H7 (cell line): ENCODE results near the gene TNFSF10. TPM values are rescaled to one million over a fixed set of nuclear protein-coding genes. Genes with fewer than 3 reads are reported as not detected.
"Not testable (repeated sequence)": the region's sequence is repeated elsewhere in the genome, so short reads cannot be mapped to it uniquely, and the experiment has no call there.

ENCODE experiments used
- DNase-seq: peaks from one replicate; pipeline ENCODE4 v3.0.0; 2012
- H3K27me3 ChIP-seq: 2 replicates; pipeline ENCODE4 v1.6.0; 2011; ENCODE audit warnings: mild to moderate bottlenecking, low read length; ENCODE audit not compliant: control insufficient read depth, insufficient read depth
- H3K36me3 ChIP-seq: replicated peaks from 2 replicates; pipeline ENCODE4 v1.5.1; 2011; ENCODE audit warnings: low read length; ENCODE audit not compliant: control insufficient read depth, insufficient read depth
- H3K4me3 ChIP-seq: 2 replicates; pipeline ENCODE4 v1.5.1; 2011; ENCODE audit warnings: low read depth, mild to moderate bottlenecking, control low read depth, low read length, moderate library complexity; ENCODE audit not compliant: insufficient read depth
- total RNA-seq: library from RNA; depleted of rRNA; stranded (reverse); fragments of >200 nt; shearing (Covaris generic); gene quantifications from 2 replicates; pipeline ENCODE4 v1.2.3, GENCODE V29; 2014

The TNFSF10 gene
- total RNA-seq, 1 experiment from 2014 or later = not detected

GRCh38 chr3:172537507-172538158, 14.4 kb upstream of the TNFSF10 start:
- Histone ChIP-seq H3K27me3 (no peaks in the 10 kb centered on the region), H3K36me3 (no peaks in the 10 kb centered on the region), H3K4me3 (no peak overlapping the region)
- DNase-seq = no peak

GRCh38 chr3:172536993-172537419, 13.8 kb upstream of the TNFSF10 start:
- H3K27me3 ChIP-seq = no peaks in the 10 kb centered on the region
- no peak for DNase-seq
- no peak overlapping the region for H3K4me3 ChIP-seq
- H3K36me3 ChIP-seq = no peaks in the 10 kb centered on the region

- Histone ChIP-seq H3K36me3 (no peaks in the 10 kb centered on the region), H3K4me3 (no peak overlapping the region), H3K27me3 (no peaks in the 10 kb centered on the region)
- DNase-seq = no peak
Observed at GRCh38 chr3:172536505-172536904, 13.3 kb upstream of the TNFSF10 start.

- Histone ChIP-seq H3K36me3 (no peaks in the 10 kb centered on the region), H3K4me3 (no peak overlapping the region), H3K27me3 (no peaks in the 10 kb centered on the region)
- no peak for DNase-seq
Observed at GRCh38 chr3:172530566-172530965, 7.3 kb upstream of the TNFSF10 start.

GRCh38 chr3:172530101-172530561, 6.9 kb upstream of the TNFSF10 start:
- Histone ChIP-seq H3K36me3 (no peaks in the 10 kb centered on the region), H3K4me3 (no peak overlapping the region), H3K27me3 (no peaks in the 10 kb centered on the region)
- DNase-seq = no peak

- Histone ChIP-seq H3K36me3 (no peaks in the 10 kb centered on the region), H3K4me3 (no peak overlapping the region), H3K27me3 (no peaks in the 10 kb centered on the region)
- DNase-seq = no peak
Observed at GRCh38 chr3:172528677-172529076, 5.4 kb upstream of the TNFSF10 start.

- no peak overlapping the region for H3K4me3 ChIP-seq
Observed at GRCh38 chr3:172527306-172527705, 4.1 kb upstream of the TNFSF10 start.

GRCh38 chr3:172525116-172525613, 1.9 kb upstream of the TNFSF10 start:
- Histone ChIP-seq H3K36me3 (no peaks in the 10 kb centered on the region), H3K27me3 (no peaks in the 10 kb centered on the region), H3K4me3 (no peak overlapping the region)
- no peak for DNase-seq

More at GRCh38 chr3:172527306-172527705, 4.1 kb upstream of the TNFSF10 start:
- no peak for DNase-seq
- no peaks in the 10 kb centered on the region for H3K36me3 ChIP-seq
- no peaks in the 10 kb centered on the region for H3K27me3 ChIP-seq

GRCh38 chr3:172524611-172525010, 1.4 kb upstream of the TNFSF10 start:
- Histone ChIP-seq H3K36me3 (no peaks in the 10 kb centered on the region), H3K27me3 (no peaks in the 10 kb centered on the region), H3K4me3 (no peak overlapping the region)
- DNase-seq = no peak

GRCh38 chr3:172521837-172522726, 1.1 kb downstream of the TNFSF10 start:
- not testable (repeated sequence) for H3K27me3 ChIP-seq, DNase-seq, H3K4me3 ChIP-seq, H3K36me3 ChIP-seq

- no peak for DNase-seq
- no peaks in the 10 kb centered on the region for H3K36me3 ChIP-seq
- no peaks in the 10 kb centered on the region for H3K27me3 ChIP-seq
- H3K4me3 ChIP-seq = no peak overlapping the region
Observed at GRCh38 chr3:172520301-172520831, 2.9 kb downstream of the TNFSF10 start.

- no peak overlapping the region for H3K4me3 ChIP-seq
- DNase-seq = no peak
- no peaks in the 10 kb centered on the region for H3K36me3 ChIP-seq
- H3K27me3 ChIP-seq = no peaks in the 10 kb centered on the region
Observed at GRCh38 chr3:172519740-172520139, 3.5 kb downstream of the TNFSF10 start.

- H3K27me3 ChIP-seq = no peaks in the 10 kb centered on the region
- DNase-seq = no peak
- H3K36me3 ChIP-seq = no peaks in the 10 kb centered on the region
- H3K4me3 ChIP-seq = no peak overlapping the region
Observed at GRCh38 chr3:172518929-172519640, 4.1 kb downstream of the TNFSF10 start.

GRCh38 chr3:172517859-172518466, 5.3 kb downstream of the TNFSF10 start:
- Histone ChIP-seq H3K4me3 (no peak overlapping the region), H3K36me3 (no peaks in the 10 kb centered on the region), H3K27me3 (no peaks in the 10 kb centered on the region)
- no peak for DNase-seq
